Stimulated activated CD8-positive, alpha-beta memory T cell treated with anti-CD3 and anti-CD28 coated beads, Interleukin-7, amount 100 ng/mL, for 1 hour (primary cell): ENCODE data around the gene TRAPPC3L.

Experiments used
- DNase-seq, 2 donors: peaks; one replicate each; pipeline ENCODE4 v3.0.0-alpha.2; 2020; ENCODE audit warnings: low read depth in 2 of 2

Gene TRAPPC3L

GRCh38 chr6:116545651-116546050 lies at the start of gene TRAPPC3L:
TRAPPC3L (minus strand) TSS chr6:116545684; CDS start chr6:116545514, 170 bp downstream.
- DNase-seq: no peak

GRCh38 chr6:116595247-116595646 lies 49.8 kb upstream of the TRAPPC3L start:
- DNase-seq: no peak

GRCh38 chr6:116586738-116587137 lies 41.3 kb upstream of the TRAPPC3L start:
- no peak for DNase-seq

GRCh38 chr6:116586276-116586675 lies 40.8 kb upstream of the TRAPPC3L start:
- DNase-seq: no peak

- no peak for DNase-seq
Measured at GRCh38 chr6:116580198-116580597, 34.7 kb upstream of the TRAPPC3L start.

GRCh38 chr6:116579143-116579542 lies 33.7 kb upstream of the TRAPPC3L start:
- no peak for DNase-seq

GRCh38 chr6:116578335-116578734 lies 32.9 kb upstream of the TRAPPC3L start:
- no peak for DNase-seq

- DNase-seq: no peak
Measured at GRCh38 chr6:116577486-116577885, 32.0 kb upstream of the TRAPPC3L start.

GRCh38 chr6:116575227-116575626 lies 29.7 kb upstream of the TRAPPC3L start:
- DNase-seq: no peak

GRCh38 chr6:116572162-116572561 lies 26.7 kb upstream of the TRAPPC3L start:
- DNase-seq: no peak

GRCh38 chr6:116571683-116572000 lies 26.2 kb upstream of the TRAPPC3L start:
- DNase-seq: no peak

- peak; percentile 92 to 93 for DNase-seq
Measured at GRCh38 chr6:116570856-116571682, 25.6 kb upstream of the TRAPPC3L start, which contains the start of gene RWDD1. RWDD1 (plus strand) TSS chr6:116571504; CDS start chr6:116571583, 79 bp downstream.

- DNase-seq: no peak
Measured at GRCh38 chr6:116568821-116569755, 23.6 kb upstream of the TRAPPC3L start.

GRCh38 chr6:116568111-116568510 lies 22.6 kb upstream of the TRAPPC3L start:
- DNase-seq: no peak

GRCh38 chr6:116564921-116565872 lies 19.7 kb upstream of the TRAPPC3L start:
- peak in 1 of 2 donors; percentile 4 for DNase-seq

GRCh38 chr6:116564311-116564710 lies 18.8 kb upstream of the TRAPPC3L start:
- DNase-seq: no peak

GRCh38 chr6:116563830-116564229 lies 18.3 kb upstream of the TRAPPC3L start:
- no peak for DNase-seq

GRCh38 chr6:116562614-116563013 lies 17.1 kb upstream of the TRAPPC3L start:
- DNase-seq: no peak

GRCh38 chr6:116562019-116562403 lies 16.5 kb upstream of the TRAPPC3L start:
- DNase-seq: no peak

- DNase-seq: peak; percentile 37 to 47
Measured at GRCh38 chr6:116561377-116562018, 16.0 kb upstream of the TRAPPC3L start.

GRCh38 chr6:116560130-116560529 lies 14.6 kb upstream of the TRAPPC3L start:
- DNase-seq: no peak
